Keratinocyte (primary cell): ENCODE measurements around the gene FIBP. TPM values are rescaled to one million over a fixed set of nuclear protein-coding genes. Genes with fewer than 3 reads are reported as not detected.
A peak's percentile ranks its signal among the peaks of the same experiment; 100 is the strongest.

Experiments
- DNase-seq: peaks from one replicate; pipeline ENCODE4 v3.0.0-alpha.2; 2011; ENCODE audit warnings: low read depth, missing footprints, low spot score
- FAIRE-seq: peaks from 2 replicates; lab custom pipeline; 2011; peaks lifted over from hg19 to GRCh38; lab: Jason Lieb, UNC
- H2AFZ ChIP-seq: 2 replicates; pipeline ENCODE4 v1.6.0; 2012; ENCODE audit warnings: low read length, control low read depth, inconsistent platforms; ENCODE audit not compliant: control insufficient read depth
- H3K27ac ChIP-seq: 2 replicates; pipeline ENCODE4 v1.5.1; 2011; ENCODE audit warnings: low read length; ENCODE audit not compliant: control insufficient read depth, insufficient read depth
- H3K27me3 ChIP-seq: 3 replicates; pipeline ENCODE4 v1.6.0; 2011; ENCODE audit warnings: low read length; ENCODE audit not compliant: control insufficient read depth, insufficient read depth; ENCODE audit errors: extremely low read depth
- H3K36me3 ChIP-seq, 2 experiments: 2 replicates in 1 of 2; 3 replicates in 1 of 2; pipeline ENCODE4 v1.5.1; 2011; ENCODE audit warnings: low read length in 2 of 2, mild to moderate bottlenecking in 1 of 2; ENCODE audit not compliant: control insufficient read depth in 2 of 2, insufficient read depth in 2 of 2; ENCODE audit errors: extremely low read depth in 1 of 2
- H3K4me1 ChIP-seq: 3 replicates; pipeline ENCODE4 v1.5.1; 2011; ENCODE audit warnings: low read length; ENCODE audit not compliant: control insufficient read depth, insufficient read depth; ENCODE audit errors: extremely low read depth
- H3K4me2 ChIP-seq: 3 replicates; pipeline ENCODE4 v1.6.0; 2011; ENCODE audit warnings: low read depth, low read length; ENCODE audit not compliant: control insufficient read depth, insufficient read depth; ENCODE audit errors: extremely low read depth
- H3K4me3 ChIP-seq, 3 experiments: fragments of 200-600 bp in 1 of 3; sonication (generic) in 1 of 3; 2 replicates in 2 of 3; 3 replicates in 1 of 3; pipeline ENCODE4 v1.5.1; 2011 to 2016; ENCODE audit warnings: low read length in 3 of 3, mild to moderate bottlenecking in 3 of 3, control low read depth in 2 of 3, inconsistent platforms in 1 of 3, low read depth in 1 of 3, mixed read lengths in 1 of 3, mixed run types in 1 of 3, moderate library complexity in 1 of 3; ENCODE audit not compliant: control insufficient read depth in 2 of 3, insufficient read depth in 2 of 3; ENCODE audit errors: extremely low read depth in 1 of 3
- H3K79me2 ChIP-seq: 2 replicates; pipeline ENCODE4 v1.6.0; 2012; ENCODE audit warnings: low read length; ENCODE audit not compliant: control insufficient read depth, insufficient read depth
- H3K9ac ChIP-seq: 3 replicates; pipeline ENCODE4 v1.6.0; 2011; ENCODE audit warnings: low read length; ENCODE audit not compliant: control insufficient read depth, insufficient read depth; ENCODE audit errors: extremely low read depth
- H3K9me1 ChIP-seq: 3 replicates; pipeline ENCODE4 v1.6.0; 2011; ENCODE audit warnings: low read length; ENCODE audit not compliant: control insufficient read depth, insufficient read depth; ENCODE audit errors: extremely low read depth
- H3K9me3 ChIP-seq: 2 replicates; pipeline ENCODE4 v1.5.1; 2012; ENCODE audit warnings: low read depth, low read length; ENCODE audit not compliant: control insufficient read depth
- H4K20me1 ChIP-seq: 3 replicates; pipeline ENCODE4 v1.6.0; 2011; ENCODE audit warnings: low read length; ENCODE audit not compliant: control insufficient read depth, insufficient read depth; ENCODE audit errors: extremely low read depth
- EZH2 ChIP-seq: IDR thresholded peaks from one replicate; pipeline ENCODE4 v1.6.1; 2012; ENCODE audit warnings: inconsistent platforms, mild to moderate bottlenecking, low read length, moderate library complexity
- dilution Hi-C: fragments of 300-500 bp; cut with MboI; formaldehyde crosslinking; loops from one replicate; pipeline ENCODE4 v1.7.0; 2020; ENCODE audit warnings: low sequenced_read_pairs; ENCODE audit not compliant: extremely low pct_ligation_motif_present
- polyA plus RNA-seq, 5 experiments: library from polyadenylated mRNA; depleted of rRNA in 3 of 5; stranded (reverse) in 3 of 5; stranded (forward) in 1 of 5; unstranded in 1 of 5; fragments of >200 nt; gene quantifications; 1 replicate in 1 of 5; 2 replicates in 3 of 5; 3 replicates in 1 of 5; pipeline versions ENCODE4 v1.2.1 to v1.2.3, GENCODE V29; 2011 to 2012; ENCODE audit warnings: missing spikeins in 2 of 5, low read depth in 1 of 5, low replicate concordance in 1 of 5
- TF ChIP-seq, protein P1 (sequence below), 3 experiments: IDR thresholded peaks in 1 of 3; conservative IDR thresholded peaks in 1 of 3; optimal IDR thresholded peaks in 1 of 3; 2 replicates in 2 of 3; 3 replicates in 1 of 3; pipeline versions ENCODE3 to v1.5.1; 2011; ENCODE audit warnings: low read length in 3 of 3, mild to moderate bottlenecking in 3 of 3, moderate library complexity in 2 of 3, control low read depth in 1 of 3, inconsistent platforms in 1 of 3; ENCODE audit not compliant: insufficient read depth in 2 of 3; ENCODE audit errors: extremely low read depth in 1 of 3

The FIBP gene
- polyA plus RNA-seq, 1 donor (not counting 4 experiments of a cell fraction or from before 2014, with no cell fraction given) = 95.1 TPM

DNA sequence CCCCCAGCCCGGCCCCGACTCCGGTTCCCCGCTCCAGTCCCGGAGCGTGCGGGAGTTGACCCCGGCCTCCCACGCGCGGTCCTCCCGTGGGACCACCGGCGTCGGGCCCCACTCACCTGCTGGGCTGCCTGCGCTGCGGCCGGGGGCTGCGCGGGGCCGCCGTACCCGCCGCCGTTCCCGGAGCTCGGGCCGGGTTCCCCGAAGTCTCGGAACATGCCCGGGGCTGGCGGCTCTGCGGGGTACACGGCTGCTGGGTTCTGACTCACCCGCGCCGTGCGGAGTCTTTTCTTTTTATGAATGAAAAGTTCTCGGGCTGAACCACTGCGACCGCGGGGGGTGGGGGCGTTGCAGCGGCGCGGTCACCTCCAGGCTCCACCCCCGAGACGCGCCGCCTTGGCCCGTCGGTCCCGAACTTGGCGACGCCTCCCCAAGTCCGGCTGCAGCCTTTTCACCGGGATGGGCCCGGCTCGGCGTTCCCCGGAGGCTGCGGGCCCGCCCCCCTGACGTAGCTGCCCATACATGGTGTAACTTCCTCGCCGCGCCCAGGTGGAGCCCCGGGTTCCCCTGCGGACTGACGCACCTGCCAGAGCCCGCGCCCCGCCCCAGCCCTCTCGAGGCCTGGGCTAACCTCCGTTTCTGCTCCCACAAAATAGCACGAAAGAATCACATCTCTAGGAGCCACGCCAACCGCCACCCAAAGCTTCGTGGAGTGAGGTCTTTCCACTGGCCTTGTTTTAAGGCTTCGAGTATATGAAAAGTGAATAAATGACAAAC, 12.0 kb upstream of the FIBP start, which contains the start of gene FOSL1:
TSS of gene FOSL1 (minus strand) at position 264 of the 774 bp plus-strand sequence. CDS start at position 215, 49 bp downstream.
- no peak for TF ChIP-seq EZH2
- TF ChIP-seq, protein P1, sequence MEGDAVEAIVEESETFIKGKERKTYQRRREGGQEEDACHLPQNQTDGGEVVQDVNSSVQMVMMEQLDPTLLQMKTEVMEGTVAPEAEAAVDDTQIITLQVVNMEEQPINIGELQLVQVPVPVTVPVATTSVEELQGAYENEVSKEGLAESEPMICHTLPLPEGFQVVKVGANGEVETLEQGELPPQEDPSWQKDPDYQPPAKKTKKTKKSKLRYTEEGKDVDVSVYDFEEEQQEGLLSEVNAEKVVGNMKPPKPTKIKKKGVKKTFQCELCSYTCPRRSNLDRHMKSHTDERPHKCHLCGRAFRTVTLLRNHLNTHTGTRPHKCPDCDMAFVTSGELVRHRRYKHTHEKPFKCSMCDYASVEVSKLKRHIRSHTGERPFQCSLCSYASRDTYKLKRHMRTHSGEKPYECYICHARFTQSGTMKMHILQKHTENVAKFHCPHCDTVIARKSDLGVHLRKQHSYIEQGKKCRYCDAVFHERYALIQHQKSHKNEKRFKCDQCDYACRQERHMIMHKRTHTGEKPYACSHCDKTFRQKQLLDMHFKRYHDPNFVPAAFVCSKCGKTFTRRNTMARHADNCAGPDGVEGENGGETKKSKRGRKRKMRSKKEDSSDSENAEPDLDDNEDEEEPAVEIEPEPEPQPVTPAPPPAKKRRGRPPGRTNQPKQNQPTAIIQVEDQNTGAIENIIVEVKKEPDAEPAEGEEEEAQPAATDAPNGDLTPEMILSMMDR (optimal IDR thresholded peaks at IDR 0.05 in 1 of 3, IDR thresholded peaks at IDR 0.05 in 1 of 3, conservative IDR thresholded peaks at IDR 0.05 in 1 of 3; ENCODE audit: extremely low read depth in 1 of 3, insufficient read depth in 2 of 3, low read length in 3 of 3) = no peak
- DNase-seq (no peak), FAIRE-seq (no peak)
- Histone ChIP-seq H2AFZ (no peak within 1 kb of the TSS), H3K4me3 (peak within 1 kb of the TSS; percentile 94 to 99 (median 97)), H3K4me1 (peaks cover 62% of the 10 kb centered on the region), H4K20me1 (peaks cover 23% of the 10 kb centered on the region), H3K27ac (peak within 1 kb of the TSS; percentile 98), H3K36me3 (peaks cover 17 to 31% of the 10 kb centered on the region in 2 experiments), H3K27me3 (no peaks in the 10 kb centered on the region), H3K9me3 (no peaks in the 10 kb centered on the region), H3K9ac (peak within 1 kb of the TSS; percentile 99), H3K9me1 (peaks cover 2% of the 10 kb centered on the region), H3K4me2 (peak within 1 kb of the TSS; percentile 82), H3K79me2 (peaks cover 56% of the 10 kb centered on the region)
- dilution Hi-C loops = no loop called here

DNA sequence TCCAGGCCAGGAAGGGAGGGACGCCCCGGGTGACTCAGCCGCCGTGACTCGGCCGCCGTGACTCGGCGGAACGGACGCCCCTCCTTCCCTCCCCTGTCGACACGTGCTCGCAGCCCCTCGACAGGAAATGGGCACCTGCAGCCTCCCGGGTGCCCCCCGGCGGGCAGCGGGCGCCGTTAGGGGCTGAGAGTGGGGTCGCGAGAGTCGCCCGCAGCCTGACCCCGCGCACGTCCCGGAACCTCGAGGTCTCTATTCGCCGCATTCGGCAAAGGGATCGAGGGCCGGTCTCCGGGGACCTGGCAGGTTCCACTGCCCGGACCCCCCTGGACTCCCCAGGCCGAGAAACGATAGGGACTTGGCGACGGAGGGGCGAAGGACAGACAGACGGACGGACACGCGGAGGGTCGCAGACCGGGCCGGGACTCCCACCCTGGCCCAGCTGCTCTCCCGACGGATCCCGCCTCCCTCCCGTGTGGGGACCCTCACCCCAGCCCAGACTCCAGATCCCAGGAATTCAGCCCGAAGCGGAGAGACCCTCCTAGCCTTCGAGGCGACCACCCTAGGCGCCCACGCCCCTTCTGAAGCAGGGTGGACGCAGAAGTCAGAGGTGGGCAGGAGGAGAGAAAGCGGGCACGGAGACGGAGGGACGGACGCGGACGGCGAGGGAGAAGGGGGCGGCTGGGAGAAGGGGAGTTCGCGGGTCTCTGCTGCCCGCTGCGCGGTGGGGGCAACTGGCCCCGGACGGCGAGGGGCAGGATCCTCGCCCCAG, 11.3 kb upstream of the FIBP start:
- TF ChIP-seq, protein P1 (optimal IDR thresholded peaks at IDR 0.05 in 1 of 3, IDR thresholded peaks at IDR 0.05 in 1 of 3, conservative IDR thresholded peaks at IDR 0.05 in 1 of 3; ENCODE audit: extremely low read depth in 1 of 3, insufficient read depth in 2 of 3, low read length in 3 of 3) = peak in 2 of 3 experiments; percentile 6 to 22
- no peak for TF ChIP-seq EZH2
- H3K36me3 ChIP-seq = peaks cover 18 to 32% of the 10 kb centered on the region in 2 experiments
- dilution Hi-C loops = no loop called here

More for the DNA sequence above, 11.3 kb upstream of the FIBP start:
- no peaks in the 10 kb centered on the region for H3K27me3 ChIP-seq
- peaks cover 2% of the 10 kb centered on the region for H3K9me1 ChIP-seq
- FAIRE-seq = no peak
- peaks cover 26% of the 10 kb centered on the region for H4K20me1 ChIP-seq
- peaks cover 60% of the 10 kb centered on the region for H3K79me2 ChIP-seq
- H3K4me1 ChIP-seq = peaks cover 65% of the 10 kb centered on the region
- H2AFZ ChIP-seq = no peak overlapping the region
- peak overlapping the region; percentile 94 to 99 (median 97) for H3K4me3 ChIP-seq
- no peak for DNase-seq
- H3K9me3 ChIP-seq = no peaks in the 10 kb centered on the region
- H3K4me2 ChIP-seq = peak overlapping the region; percentile 22
- H3K9ac ChIP-seq = peak overlapping the region; percentile 99
- peak overlapping the region; percentile 98 for H3K27ac ChIP-seq
